ENCODE results near the gene ESCO1. TPM values are rescaled to one million over a fixed set of nuclear protein-coding genes. Genes with fewer than 3 reads are reported as not detected.

Gene ESCO1
- total and polyA plus RNA-seq, 2 of the 13 experiments (the other 11 are each of a cell fraction or from before 2014, with no cell fraction given) = 6.3 to 19.4 TPM

- 0 out of 2 replicates have a peak, but pooled peaks have one; percentile 15 for TF ChIP-seq MLXIP (CRISPR knock-in tag; IDR thresholded peaks at IDR 0.05; ENCODE audit: borderline replicate concordance)
Observed at GRCh38 chr18:21599585-21600525, 649 bp downstream of the ESCO1 start (continued).

GRCh38 chr18:21598726-21599584 is 1.5 kb downstream of the ESCO1 start:
- Histone ChIP-seq H3K27me3 (ENCODE audit: control insufficient read depth in 1 of 2, insufficient read depth in 2 of 2, low read length in 2 of 2) (no peaks in the 10 kb centered on the region; a peak in 1 of 5 replicates), H3K9ac (ENCODE audit: insufficient read depth, low read depth, low read length) (peak overlapping the region; percentile 95), H2AFZ (ENCODE audit: low read length) (no peak overlapping the region), H3K4me1 (ENCODE audit: insufficient read depth, low read length) (peaks cover 35% of the 10 kb centered on the region), H3K4me3 (replicated peaks in 1 of 3; ENCODE audit: insufficient read depth in 1 of 3, low read depth in 2 of 3, low read length in 3 of 3) (peak overlapping the region; percentile 87 to 95 (median 95)), H3K9me3 (ENCODE audit: low read length) (no peaks in the 10 kb centered on the region), H3K36me3 (replicated peaks in 1 of 2; ENCODE audit: control insufficient read depth in 1 of 2, insufficient read depth in 2 of 2, low read length in 2 of 2) (0 out of 5 replicates have a peak, but pooled peaks cover 0 to 3% of the 10 kb centered on the region in 2 experiments), H3K79me2 (ENCODE audit: insufficient read depth, low read length) (peaks cover 52% of the 10 kb centered on the region), H3K4me2 (ENCODE audit: low read depth, low read length) (peak overlapping the region; percentile 80), H3K27ac (ENCODE audit: extremely low read length, insufficient read depth, low read length) (peak overlapping the region; percentile 100), H4K20me1 (ENCODE audit: insufficient read depth, low read length) (0 out of 2 replicates have a peak, but pooled peaks cover 8% of the 10 kb centered on the region)
- FAIRE-seq (peak; percentile 76), ATAC-seq (peak; percentile 8), DNase-seq (ENCODE audit: low spot score) (peak; percentile 71)
- in situ Hi-C loops (cut with HindIII; ENCODE audit: extremely low pct_ligation_motif_present, low pct_unique_long_range_greater_than_20kb) = no loop called here
- 9% methylated on average over 18 of the region's 18 CpGs for WGBS (ENCODE audit: low lambda C conversion rate)
- POLR2A ChIA-PET = interaction anchor here (0.9 to 2.4 kb wide), 7 partner anchors 8 to 100 kb away, joined by 3 to 57 read pairs (median 7); partner anchors contain the start of gene SNRPD1
- no TSS peak for BruUV-seq (replicated peaks)
- intact Hi-C loops (cut with micrococcal nuclease; ENCODE audit: unreplicated experiment) = loop anchor here (1.0 kb wide), 1 partner anchor 110 kb away; no protein-coding TSS in a partner anchor
- CTCF ChIA-PET (ENCODE audit: low intra/inter-chr PET ratio, low total read pairs) = no interaction called here
- TF ChIP-seq ZFP91 (CRISPR knock-in tag; IDR thresholded peaks at IDR 0.05; ENCODE audit: borderline replicate concordance) = no peak
- no peak for TF ChIP-seq SPEN (CRISPR knock-in tag; IDR thresholded peaks at IDR 0.05; ENCODE audit: low read depth)
- no peak for TF ChIP-seq JUND (CRISPR knock-in tag; IDR thresholded peaks at IDR 0.05)
- TF ChIP-seq NR2F2 (IDR thresholded peaks at IDR 0.05; ENCODE audit: borderline replicate concordance, low read depth) = no peak
- no peak for TF ChIP-seq SRSF9 (IDR thresholded peaks at IDR 0.05; ENCODE audit: borderline replicate concordance, insufficient read depth, low read depth, low read length, poor library complexity, severe bottlenecking)
- TF ChIP-seq ZNF501 (CRISPR knock-in tag; IDR thresholded peaks at IDR 0.05) = no peak
- TF ChIP-seq EED (CRISPR knock-in tag; IDR thresholded peaks at IDR 0.05) = no peak
- TF ChIP-seq KDM3A (CRISPR knock-in tag; IDR thresholded peaks at IDR 0.05; ENCODE audit: low read depth) = no peak
- TF ChIP-seq KLF13 (CRISPR knock-in tag; IDR thresholded peaks at IDR 0.05) = no peak
- no peak for TF ChIP-seq ZNF496 (CRISPR knock-in tag; IDR thresholded peaks at IDR 0.05; ENCODE audit: insufficient replicate concordance)
- 0 out of 2 replicates have a peak, but pooled peaks have one; percentile 11 for TF ChIP-seq ZNF30 (CRISPR knock-in tag; IDR thresholded peaks at IDR 0.05)
- no peak for TF ChIP-seq HDAC6 (IDR thresholded peaks at IDR 0.05; ENCODE audit: low read depth, low read length)
- no peak for TF ChIP-seq SATB2 (CRISPR knock-in tag; IDR thresholded peaks at IDR 0.05)
- TF ChIP-seq TP53 (CRISPR knock-in tag; conservative IDR thresholded peaks at IDR 0.05) = no peak
